Measurements from ENCODE around the gene C17orf67.

The C17orf67 gene

GRCh38 chr17:56850591-56850990 is 16.9 kb upstream of the C17orf67 start:
- Histone ChIP-seq H3K36me3 (ENCODE audit: control insufficient read depth, insufficient read depth, low read length) (no peaks in the 10 kb centered on the region), H3K4me1 (no peaks in the 10 kb centered on the region), H3K9ac (no peak overlapping the region), H2AFZ (no peak overlapping the region), H3K27me3 (ENCODE audit: control insufficient read depth, insufficient read depth, low read length) (no peaks in the 10 kb centered on the region), H3K9me3 (ENCODE audit: control insufficient read depth, low read length) (no peaks in the 10 kb centered on the region), H3K79me2 (no peaks in the 10 kb centered on the region), H3K4me3 (ENCODE audit: low read depth, low read length) (no peak overlapping the region), H3K4me2 (ENCODE audit: low read length) (no peak overlapping the region), H3K27ac (no peak overlapping the region)
- TF ChIP-seq, protein P1, sequence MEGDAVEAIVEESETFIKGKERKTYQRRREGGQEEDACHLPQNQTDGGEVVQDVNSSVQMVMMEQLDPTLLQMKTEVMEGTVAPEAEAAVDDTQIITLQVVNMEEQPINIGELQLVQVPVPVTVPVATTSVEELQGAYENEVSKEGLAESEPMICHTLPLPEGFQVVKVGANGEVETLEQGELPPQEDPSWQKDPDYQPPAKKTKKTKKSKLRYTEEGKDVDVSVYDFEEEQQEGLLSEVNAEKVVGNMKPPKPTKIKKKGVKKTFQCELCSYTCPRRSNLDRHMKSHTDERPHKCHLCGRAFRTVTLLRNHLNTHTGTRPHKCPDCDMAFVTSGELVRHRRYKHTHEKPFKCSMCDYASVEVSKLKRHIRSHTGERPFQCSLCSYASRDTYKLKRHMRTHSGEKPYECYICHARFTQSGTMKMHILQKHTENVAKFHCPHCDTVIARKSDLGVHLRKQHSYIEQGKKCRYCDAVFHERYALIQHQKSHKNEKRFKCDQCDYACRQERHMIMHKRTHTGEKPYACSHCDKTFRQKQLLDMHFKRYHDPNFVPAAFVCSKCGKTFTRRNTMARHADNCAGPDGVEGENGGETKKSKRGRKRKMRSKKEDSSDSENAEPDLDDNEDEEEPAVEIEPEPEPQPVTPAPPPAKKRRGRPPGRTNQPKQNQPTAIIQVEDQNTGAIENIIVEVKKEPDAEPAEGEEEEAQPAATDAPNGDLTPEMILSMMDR (IDR thresholded peaks at IDR 0.05) = no peak

DNA sequence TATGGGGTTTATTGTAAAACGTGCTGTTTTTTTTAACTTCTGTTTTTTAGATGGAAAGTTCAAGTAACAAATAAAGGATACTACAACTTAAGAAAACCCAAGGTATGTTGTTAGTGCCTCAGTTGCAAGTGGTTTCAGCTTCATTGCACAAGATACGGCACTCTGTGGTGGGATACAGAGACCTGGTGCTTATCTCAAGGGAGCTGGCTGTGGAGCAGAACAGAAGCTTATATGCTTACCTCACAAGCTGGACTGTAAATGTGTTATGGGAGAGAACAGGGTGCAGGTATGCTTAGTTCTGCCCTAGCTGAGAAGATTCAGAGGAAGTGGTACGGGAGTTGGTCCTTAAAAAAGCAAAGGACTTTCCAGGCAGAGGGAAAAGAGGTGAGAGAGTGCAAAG is 15.4 kb upstream of the C17orf67 start:
- Histone ChIP-seq H3K4me1 (no peaks in the 10 kb centered on the region), H2AFZ (no peak overlapping the region), H3K9me3 (ENCODE audit: control insufficient read depth, low read length) (no peaks in the 10 kb centered on the region), H3K27ac (no peak overlapping the region), H3K4me3 (ENCODE audit: low read depth, low read length) (no peak overlapping the region), H3K79me2 (no peaks in the 10 kb centered on the region), H3K36me3 (ENCODE audit: control insufficient read depth, insufficient read depth, low read length) (no peaks in the 10 kb centered on the region), H3K9ac (no peak overlapping the region), H3K27me3 (ENCODE audit: control insufficient read depth, insufficient read depth, low read length) (no peaks in the 10 kb centered on the region), H3K4me2 (ENCODE audit: low read length) (no peak overlapping the region)
- TF ChIP-seq, protein P1 (IDR thresholded peaks at IDR 0.05) = no peak

- H3K27me3 ChIP-seq (ENCODE audit: control insufficient read depth, insufficient read depth, low read length) = no peaks in the 10 kb centered on the region
- H3K4me3 ChIP-seq (ENCODE audit: low read depth, low read length) = no peak overlapping the region
- H3K79me2 ChIP-seq = no peaks in the 10 kb centered on the region
- TF ChIP-seq, protein P1 (IDR thresholded peaks at IDR 0.05) = no peak
- H3K4me1 ChIP-seq = no peaks in the 10 kb centered on the region
- H2AFZ ChIP-seq = no peak overlapping the region
- H3K4me2 ChIP-seq (ENCODE audit: low read length) = no peak overlapping the region
- H3K36me3 ChIP-seq (ENCODE audit: control insufficient read depth, insufficient read depth, low read length) = no peaks in the 10 kb centered on the region
- H3K27ac ChIP-seq = no peak overlapping the region
- no peaks in the 10 kb centered on the region for H3K9me3 ChIP-seq (ENCODE audit: control insufficient read depth, low read length)
- H3K9ac ChIP-seq = no peak overlapping the region
Observed at GRCh38 chr17:56847106-56847505, 13.4 kb upstream of the C17orf67 start.

GRCh38 chr17:56845934-56846333 is 12.2 kb upstream of the C17orf67 start:
- TF ChIP-seq, protein P1 (IDR thresholded peaks at IDR 0.05) = no peak
- H3K27me3 ChIP-seq (ENCODE audit: control insufficient read depth, insufficient read depth, low read length) = no peaks in the 10 kb centered on the region

DNA sequence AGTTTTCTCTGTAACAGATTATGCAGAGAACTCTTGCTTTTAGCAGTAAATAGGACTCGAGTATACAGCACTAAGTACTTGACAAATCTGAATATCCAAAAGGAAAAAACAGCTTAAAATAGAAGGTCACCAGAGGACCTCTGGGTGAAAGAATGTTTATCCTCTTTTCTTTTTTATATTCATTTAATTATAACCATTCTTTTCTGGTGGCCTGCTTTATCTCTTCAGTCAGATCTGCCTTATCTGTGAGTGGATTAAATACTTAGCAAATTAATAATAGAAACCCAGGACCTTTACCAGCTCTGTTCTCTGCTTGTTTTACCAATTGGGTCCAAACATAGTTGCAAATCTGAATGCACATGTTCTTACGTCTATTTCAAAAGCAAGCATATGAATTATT is 8.9 kb upstream of the C17orf67 start:
- no peak overlapping the region for H3K9ac ChIP-seq
- H3K4me1 ChIP-seq = no peaks in the 10 kb centered on the region
- no peak overlapping the region for H2AFZ ChIP-seq
- TF ChIP-seq, protein P1 (IDR thresholded peaks at IDR 0.05) = no peak
- no peak overlapping the region for H3K4me3 ChIP-seq (ENCODE audit: low read depth, low read length)
- no peak overlapping the region for H3K4me2 ChIP-seq (ENCODE audit: low read length)
- no peaks in the 10 kb centered on the region for H3K27me3 ChIP-seq (ENCODE audit: control insufficient read depth, insufficient read depth, low read length)
- H3K9me3 ChIP-seq (ENCODE audit: control insufficient read depth, low read length) = no peaks in the 10 kb centered on the region
- H3K36me3 ChIP-seq (ENCODE audit: control insufficient read depth, insufficient read depth, low read length) = no peaks in the 10 kb centered on the region
- peaks cover 6% of the 10 kb centered on the region for H3K79me2 ChIP-seq
- H3K27ac ChIP-seq = no peak overlapping the region

More at GRCh38 chr17:56845934-56846333, 12.2 kb upstream of the C17orf67 start:
- no peaks in the 10 kb centered on the region for H3K9me3 ChIP-seq (ENCODE audit: control insufficient read depth, low read length)
- H3K4me1 ChIP-seq = no peaks in the 10 kb centered on the region
- H3K9ac ChIP-seq = no peak overlapping the region
- H3K27ac ChIP-seq = no peak overlapping the region
- no peak overlapping the region for H3K4me2 ChIP-seq (ENCODE audit: low read length)
- no peaks in the 10 kb centered on the region for H3K36me3 ChIP-seq (ENCODE audit: control insufficient read depth, insufficient read depth, low read length)
- H3K79me2 ChIP-seq = no peaks in the 10 kb centered on the region
- H3K4me3 ChIP-seq (ENCODE audit: low read depth, low read length) = no peak overlapping the region
- H2AFZ ChIP-seq = no peak overlapping the region
